HepG2 (cell line): ENCODE results near the gene TMCO4. TPM values are rescaled to one million over a fixed set of nuclear protein-coding genes. Genes with fewer than 3 reads are reported as not detected.
A peak's percentile ranks its signal among the peaks of the same experiment; 100 is the strongest.

Source experiments
- AKAP8 ChIP-seq: sonication (generic); formaldehyde crosslinking; IDR thresholded peaks from 2 replicates; pipeline ENCODE4 v1.5.1; 2020; ENCODE audit warnings: mild to moderate bottlenecking, missing genetic modification reagents
- ARID2 ChIP-seq: sonication (generic); formaldehyde crosslinking; IDR thresholded peaks from 2 replicates; pipeline ENCODE4 v1.8.1; 2022; ENCODE audit warnings: mild to moderate bottlenecking, missing genetic modification reagents, borderline replicate concordance
- BCL6 ChIP-seq: IDR thresholded peaks from 2 replicates; pipeline ENCODE4 v1.6.1; 2016; ENCODE audit warnings: missing genetic modification reagents, missing compliant biosample characterization
- FOXM1 ChIP-seq: sonication (generic); formaldehyde crosslinking; IDR thresholded peaks from 2 replicates; pipeline ENCODE4 v1.5.0; 2020; ENCODE audit warnings: missing genetic modification reagents
- HNRNPLL ChIP-seq: fragments of 200-400 bp; formaldehyde crosslinking; IDR thresholded peaks from 2 replicates; pipeline ENCODE4 v1.6.1; 2017; ENCODE audit warnings: mild to moderate bottlenecking, low read depth, low read length; ENCODE audit not compliant: poor library complexity, severe bottlenecking
- IRF2 ChIP-seq: IDR thresholded peaks from 2 replicates; pipeline ENCODE4 v1.6.1; 2018; ENCODE audit warnings: missing genetic modification reagents, missing compliant biosample characterization
- JUN ChIP-seq: sonication (generic); formaldehyde crosslinking; IDR thresholded peaks from 2 replicates; pipeline ENCODE4 v1.4.0; 2020; ENCODE audit warnings: mild to moderate bottlenecking, missing genetic modification reagents
- NONO ChIP-seq, 2 experiments: fragments of 450-650 bp in 1 of 2; sonication (generic) in 1 of 2; formaldehyde crosslinking in 1 of 2; IDR thresholded peaks in 1 of 2; conservative IDR thresholded peaks in 1 of 2; 2 replicates each; pipeline versions ENCODE4 v1.6.1 to v1.8.0; 2017 to 2022; ENCODE audit warnings: mild to moderate bottlenecking in 1 of 2, missing genetic modification reagents in 1 of 2, moderate library complexity in 1 of 2
- POLR2AphosphoS5 ChIP-seq: IDR thresholded peaks from 2 replicates; pipeline ENCODE4 v1.6.1; 2012; ENCODE audit warnings: low read depth, low read length
- PRMT3 ChIP-seq: sonication (generic); formaldehyde crosslinking; IDR thresholded peaks from 2 replicates; pipeline ENCODE4 v1.8.1; 2022; ENCODE audit warnings: low read depth, mild to moderate bottlenecking, moderate library complexity, missing genetic modification reagents, borderline replicate concordance
- SNAPC2 ChIP-seq: sonication (generic); formaldehyde crosslinking; IDR thresholded peaks from 2 replicates; pipeline ENCODE4 v1.8.1; 2022; ENCODE audit warnings: mild to moderate bottlenecking, missing genetic modification reagents
- SRSF4 ChIP-seq: fragments of 200-400 bp; formaldehyde crosslinking; IDR thresholded peaks from one replicate; pipeline ENCODE4 v1.6.1; 2018; ENCODE audit warnings: mild to moderate bottlenecking, low read depth, low read length, moderate library complexity; ENCODE audit not compliant: poor library complexity, severe bottlenecking
- XRCC5 ChIP-seq: fragments of 200-400 bp; formaldehyde crosslinking; optimal IDR thresholded peaks from 2 replicates; pipeline ENCODE3; 2017; ENCODE audit warnings: mild to moderate bottlenecking, low read length
- ZFYVE20 ChIP-seq: sonication (generic); formaldehyde crosslinking; IDR thresholded peaks from 2 replicates; pipeline ENCODE4 v1.8.0; 2023; ENCODE audit warnings: low read depth, mild to moderate bottlenecking, moderate library complexity, missing genetic modification reagents, borderline replicate concordance
- ZNF563 ChIP-seq: sonication (generic); formaldehyde crosslinking; IDR thresholded peaks from 2 replicates; pipeline ENCODE4 v1.8.0; 2022; ENCODE audit warnings: mild to moderate bottlenecking, moderate library complexity, missing genetic modification reagents
- ZNF605 ChIP-seq: sonication (generic); formaldehyde crosslinking; IDR thresholded peaks from 2 replicates; pipeline ENCODE4 v1.8.0; 2022; ENCODE audit warnings: mild to moderate bottlenecking, missing genetic modification reagents
- ZNF713 ChIP-seq: sonication (generic); formaldehyde crosslinking; IDR thresholded peaks from 2 replicates; pipeline ENCODE4 v1.4.0; 2020; ENCODE audit warnings: mild to moderate bottlenecking, missing genetic modification reagents
- ZNF75D ChIP-seq: sonication (generic); formaldehyde crosslinking; IDR thresholded peaks from 2 replicates; pipeline ENCODE4 v1.8.1; 2023; ENCODE audit warnings: missing genetic modification reagents, mild to moderate bottlenecking, borderline replicate concordance
- ZNF773 ChIP-seq: sonication (generic); formaldehyde crosslinking; IDR thresholded peaks from 2 replicates; pipeline ENCODE4 v1.4.0; 2020; ENCODE audit warnings: missing genetic modification reagents, borderline replicate concordance
- ZNF777 ChIP-seq: sonication (generic); formaldehyde crosslinking; IDR thresholded peaks from 2 replicates; pipeline ENCODE4 v1.4.0; 2020; ENCODE audit warnings: missing genetic modification reagents
- polyA plus RNA-seq, 8 experiments: library from polyadenylated mRNA; depleted of rRNA in 3 of 8; stranded (reverse) in 7 of 8; unstranded in 1 of 8; fragments of >200 nt; fragmentation: Illumina TruSeq in 4 of 8; extraction: Trizol in 4 of 8; gene quantifications; 2 replicates each; pipeline versions ENCODE4 v1.2.1 to v1.2.3, GENCODE V29; 2011 to 2016; ENCODE audit warnings: low read depth in 4 of 8, missing spikeins in 1 of 8, mixed read lengths in 1 of 8; ENCODE audit not compliant: insufficient read depth in 1 of 8
- total RNA-seq, 5 experiments: library from RNA; depleted of rRNA; stranded (reverse); fragments of >200 nt; fragmentation: Illumina TruSeq; extraction: Trizol; gene quantifications; 2 replicates each; pipeline ENCODE4 v1.2.3, GENCODE V29; 2016; ENCODE audit warnings: low read depth in 1 of 5
- TF ChIP-seq, protein P1 (sequence below): IDR thresholded peaks from 2 replicates; pipeline ENCODE4 v1.6.1; 2016; ENCODE audit warnings: control low read depth
- TF ChIP-seq, protein P2 (sequence below): sonication (generic); formaldehyde crosslinking; conservative IDR thresholded peaks from 2 replicates; pipeline ENCODE4 v1.8.1; 2023; ENCODE audit warnings: missing genetic modification reagents
- TF ChIP-seq, protein P3 (sequence below): sonication (generic); formaldehyde crosslinking; IDR thresholded peaks from 2 replicates; pipeline ENCODE4 v1.5.0; 2020; ENCODE audit warnings: missing genetic modification reagents
- TF ChIP-seq, protein P4 (sequence below): sonication (generic); formaldehyde crosslinking; IDR thresholded peaks from 2 replicates; pipeline ENCODE4 v1.4.0; 2020; ENCODE audit warnings: missing genetic modification reagents
- TF ChIP-seq, protein P5 (sequence below): sonication (generic); formaldehyde crosslinking; IDR thresholded peaks from 2 replicates; pipeline ENCODE4 v1.5.1; 2020; ENCODE audit warnings: missing genetic modification reagents, mild to moderate bottlenecking, borderline replicate concordance

TMCO4 gene
- total and polyA plus RNA-seq, 2 of the 13 experiments (the other 11 are each of a cell fraction or from before 2014, with no cell fraction given), result 2.1 to 4.1 TPM

DNA sequence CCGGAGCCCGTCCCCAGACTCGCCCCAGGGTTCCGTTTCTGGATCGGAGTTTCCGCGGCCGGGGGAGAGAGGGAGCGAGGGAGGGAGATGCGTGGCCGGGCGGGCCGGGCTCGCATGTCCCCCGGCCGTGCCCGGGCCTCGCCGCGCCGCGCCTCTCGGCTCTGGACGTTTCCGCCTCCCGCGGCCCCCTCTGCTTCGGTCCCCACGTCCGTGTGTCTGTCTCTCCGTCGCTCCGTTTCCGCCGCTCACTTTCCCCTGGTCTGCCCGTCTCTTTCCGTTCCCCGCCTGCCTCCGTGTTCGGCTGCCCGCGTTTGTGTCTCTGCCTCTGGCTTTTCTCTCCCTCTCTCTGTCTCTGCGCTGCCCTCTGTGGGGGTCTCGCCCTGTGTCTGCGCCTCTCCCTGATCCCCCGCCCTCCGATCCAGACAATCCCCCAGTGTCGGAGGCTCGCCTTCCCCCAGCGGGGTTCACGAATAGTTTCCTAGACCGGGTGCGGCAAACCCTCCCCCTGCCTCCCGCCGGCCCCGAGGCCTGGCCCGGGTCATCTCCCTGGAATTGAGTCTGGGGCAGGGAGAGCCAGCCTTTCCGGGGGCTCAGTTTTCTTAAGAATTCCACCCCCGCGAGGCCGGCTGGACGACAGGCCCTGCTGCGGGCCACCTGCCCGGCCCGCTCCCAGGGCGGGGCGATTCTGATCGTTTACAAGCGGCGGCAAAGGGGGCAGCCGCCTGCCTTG, 154.9 kb downstream of the TMCO4 start (continued):
- TF ChIP-seq JUN (CRISPR knock-in tag), result no peak
- TF ChIP-seq ZNF605 (CRISPR knock-in tag), result 0 out of 2 replicates have a peak, but pooled peaks have one; percentile 23
- no peak for TF ChIP-seq SRSF4
- TF ChIP-seq ZFYVE20, result no peak
- no peak for TF ChIP-seq ZNF75D (CRISPR knock-in tag)
- peak; percentile 85 for TF ChIP-seq ZNF777
- peak; percentile 45 for TF ChIP-seq HNRNPLL
- TF ChIP-seq ZNF713, result no peak
- TF ChIP-seq ZNF773, result no peak
- TF ChIP-seq BCL6 (CRISPR knock-in tag), result peak; percentile 32; the same call in 1 of the 2 replicates
- TF ChIP-seq NONO (IDR thresholded peaks at IDR 0.05), result no peak
- TF ChIP-seq NONO (CRISPR knock-in tag; conservative IDR thresholded peaks at IDR 0.05), result no peak
- no peak for TF ChIP-seq PRMT3 (CRISPR knock-in tag)
- no peak for TF ChIP-seq ZNF563
- TF ChIP-seq, protein P1, sequence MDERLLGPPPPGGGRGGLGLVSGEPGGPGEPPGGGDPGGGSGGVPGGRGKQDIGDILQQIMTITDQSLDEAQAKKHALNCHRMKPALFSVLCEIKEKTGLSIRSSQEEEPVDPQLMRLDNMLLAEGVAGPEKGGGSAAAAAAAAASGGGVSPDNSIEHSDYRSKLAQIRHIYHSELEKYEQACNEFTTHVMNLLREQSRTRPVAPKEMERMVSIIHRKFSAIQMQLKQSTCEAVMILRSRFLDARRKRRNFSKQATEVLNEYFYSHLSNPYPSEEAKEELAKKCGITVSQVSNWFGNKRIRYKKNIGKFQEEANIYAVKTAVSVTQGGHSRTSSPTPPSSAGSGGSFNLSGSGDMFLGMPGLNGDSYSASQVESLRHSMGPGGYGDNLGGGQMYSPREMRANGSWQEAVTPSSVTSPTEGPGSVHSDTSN (CRISPR knock-in tag), result no peak
- TF ChIP-seq IRF2, result no peak
- no peak for TF ChIP-seq ARID2 (CRISPR knock-in tag)
- TF ChIP-seq, protein P2, sequence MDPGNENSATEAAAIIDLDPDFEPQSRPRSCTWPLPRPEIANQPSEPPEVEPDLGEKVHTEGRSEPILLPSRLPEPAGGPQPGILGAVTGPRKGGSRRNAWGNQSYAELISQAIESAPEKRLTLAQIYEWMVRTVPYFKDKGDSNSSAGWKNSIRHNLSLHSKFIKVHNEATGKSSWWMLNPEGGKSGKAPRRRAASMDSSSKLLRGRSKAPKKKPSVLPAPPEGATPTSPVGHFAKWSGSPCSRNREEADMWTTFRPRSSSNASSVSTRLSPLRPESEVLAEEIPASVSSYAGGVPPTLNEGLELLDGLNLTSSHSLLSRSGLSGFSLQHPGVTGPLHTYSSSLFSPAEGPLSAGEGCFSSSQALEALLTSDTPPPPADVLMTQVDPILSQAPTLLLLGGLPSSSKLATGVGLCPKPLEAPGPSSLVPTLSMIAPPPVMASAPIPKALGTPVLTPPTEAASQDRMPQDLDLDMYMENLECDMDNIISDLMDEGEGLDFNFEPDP (CRISPR knock-in tag), result no peak
- TF ChIP-seq, protein P3, sequence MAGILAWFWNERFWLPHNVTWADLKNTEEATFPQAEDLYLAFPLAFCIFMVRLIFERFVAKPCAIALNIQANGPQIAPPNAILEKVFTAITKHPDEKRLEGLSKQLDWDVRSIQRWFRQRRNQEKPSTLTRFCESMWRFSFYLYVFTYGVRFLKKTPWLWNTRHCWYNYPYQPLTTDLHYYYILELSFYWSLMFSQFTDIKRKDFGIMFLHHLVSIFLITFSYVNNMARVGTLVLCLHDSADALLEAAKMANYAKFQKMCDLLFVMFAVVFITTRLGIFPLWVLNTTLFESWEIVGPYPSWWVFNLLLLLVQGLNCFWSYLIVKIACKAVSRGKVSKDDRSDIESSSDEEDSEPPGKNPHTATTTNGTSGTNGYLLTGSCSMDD, result no peak
- no peak for TF ChIP-seq POLR2AphosphoS5
- TF ChIP-seq XRCC5, result no peak
- TF ChIP-seq SNAPC2, result no peak
- TF ChIP-seq, protein P4, sequence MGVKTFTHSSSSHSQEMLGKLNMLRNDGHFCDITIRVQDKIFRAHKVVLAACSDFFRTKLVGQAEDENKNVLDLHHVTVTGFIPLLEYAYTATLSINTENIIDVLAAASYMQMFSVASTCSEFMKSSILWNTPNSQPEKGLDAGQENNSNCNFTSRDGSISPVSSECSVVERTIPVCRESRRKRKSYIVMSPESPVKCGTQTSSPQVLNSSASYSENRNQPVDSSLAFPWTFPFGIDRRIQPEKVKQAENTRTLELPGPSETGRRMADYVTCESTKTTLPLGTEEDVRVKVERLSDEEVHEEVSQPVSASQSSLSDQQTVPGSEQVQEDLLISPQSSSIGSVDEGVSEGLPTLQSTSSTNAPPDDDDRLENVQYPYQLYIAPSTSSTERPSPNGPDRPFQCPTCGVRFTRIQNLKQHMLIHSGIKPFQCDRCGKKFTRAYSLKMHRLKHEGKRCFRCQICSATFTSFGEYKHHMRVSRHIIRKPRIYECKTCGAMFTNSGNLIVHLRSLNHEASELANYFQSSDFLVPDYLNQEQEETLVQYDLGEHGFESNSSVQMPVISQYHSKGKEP (CRISPR knock-in tag), result no peak
- no peak for TF ChIP-seq AKAP8 (CRISPR knock-in tag)
- TF ChIP-seq, protein P5, sequence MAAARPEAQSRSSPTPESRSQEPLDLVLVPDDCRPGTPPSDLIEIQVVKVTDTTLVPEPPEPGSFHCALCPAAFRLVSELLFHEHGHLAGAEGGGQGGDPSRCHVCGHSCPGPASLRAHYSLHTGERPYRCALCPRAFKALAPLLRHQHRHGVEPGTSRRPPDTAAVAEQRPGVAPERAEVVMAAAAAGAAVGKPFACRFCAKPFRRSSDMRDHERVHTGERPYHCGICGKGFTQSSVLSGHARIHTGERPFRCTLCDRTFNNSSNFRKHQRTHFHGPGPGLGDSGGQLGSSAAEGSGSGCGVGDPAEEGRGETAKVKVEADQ (CRISPR knock-in tag), result no peak
- no peak for TF ChIP-seq FOXM1
